HG03108 (cell line): ENCODE data around the gene LRRC27.

Experiments used
- ATAC-seq: cut with Tn5 transposase; IDR thresholded peaks from one replicate; pipeline ENCODE4 v1.9.1; 2021; ENCODE audit warnings: moderate library complexity; ENCODE audit not compliant: unreplicated experiment

The LRRC27 gene

DNA sequence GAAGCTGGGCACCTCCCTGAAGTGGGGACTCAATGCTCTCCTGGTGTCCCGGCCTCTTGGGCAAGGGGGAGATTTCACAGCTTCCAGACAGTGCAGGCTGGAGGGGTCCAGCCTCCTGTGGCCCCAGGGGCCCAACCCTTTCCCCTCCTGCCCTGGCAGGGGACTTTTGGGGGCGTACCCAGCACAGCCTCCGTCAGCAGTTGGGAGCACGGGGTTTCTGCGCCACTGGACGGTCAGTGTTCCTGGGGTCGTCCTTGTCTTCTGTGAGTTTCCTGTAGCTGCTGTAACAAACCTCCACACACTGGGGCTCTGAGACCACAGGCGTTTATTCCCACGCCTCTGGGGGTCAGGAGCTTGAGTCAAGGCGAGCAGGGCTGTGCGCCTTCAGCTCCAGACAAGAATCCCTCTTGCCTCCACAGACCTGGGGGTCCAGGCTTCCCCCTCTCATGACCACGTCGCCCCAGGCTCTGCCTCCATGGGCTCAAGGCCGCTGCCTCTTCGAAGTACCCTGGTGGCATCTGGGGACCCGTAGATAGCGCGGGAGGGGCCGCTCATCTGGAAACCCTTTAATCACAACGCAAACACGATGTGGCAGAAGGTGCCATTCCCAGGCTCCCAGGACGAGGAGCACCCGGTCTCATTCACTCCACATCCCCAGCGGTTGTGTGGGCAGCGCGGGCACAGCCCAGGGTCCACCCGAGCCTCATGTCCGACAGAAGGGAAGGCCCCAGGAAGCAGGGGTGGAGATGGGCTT lies 79.0 kb downstream of the LRRC27 start:
- no peak for ATAC-seq

DNA sequence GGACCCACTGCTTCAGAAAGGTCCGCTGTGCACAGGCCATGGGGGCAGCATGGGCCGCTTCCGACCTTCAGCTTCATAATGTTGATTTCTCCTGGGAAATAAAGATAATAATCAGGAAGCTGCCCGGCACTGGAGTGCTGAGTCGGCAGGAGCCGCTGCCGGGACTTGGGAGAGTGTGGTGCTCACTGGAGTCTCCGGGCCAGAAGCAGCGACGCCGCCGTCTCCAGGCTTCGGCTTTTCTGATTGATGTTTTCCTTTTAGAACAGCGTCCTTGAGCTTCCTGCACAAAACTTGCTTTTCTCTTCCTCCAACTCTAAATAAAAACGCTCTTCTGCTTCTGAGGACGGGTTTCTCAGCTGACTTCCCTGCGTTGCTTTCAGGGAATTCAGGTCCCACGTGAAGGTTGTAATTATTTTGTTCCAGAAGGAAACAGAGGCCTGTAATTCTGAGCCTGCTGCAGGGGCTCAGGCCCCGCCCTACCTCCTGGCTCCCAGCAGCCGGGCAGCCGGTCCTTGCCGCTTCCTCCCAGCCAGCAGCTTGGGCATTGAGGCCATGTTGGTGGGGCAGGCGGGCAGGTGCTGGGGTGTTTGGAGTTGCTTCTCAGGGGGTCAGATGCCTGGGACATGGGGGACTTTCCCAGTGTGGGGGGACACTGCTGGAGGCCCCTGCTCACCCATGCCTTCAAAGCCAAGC lies 79.7 kb downstream of the LRRC27 start:
- no peak for ATAC-seq

- no peak for ATAC-seq
Observed at GRCh38 chr10:132412316-132413192, 80.6 kb downstream of the LRRC27 start.

DNA sequence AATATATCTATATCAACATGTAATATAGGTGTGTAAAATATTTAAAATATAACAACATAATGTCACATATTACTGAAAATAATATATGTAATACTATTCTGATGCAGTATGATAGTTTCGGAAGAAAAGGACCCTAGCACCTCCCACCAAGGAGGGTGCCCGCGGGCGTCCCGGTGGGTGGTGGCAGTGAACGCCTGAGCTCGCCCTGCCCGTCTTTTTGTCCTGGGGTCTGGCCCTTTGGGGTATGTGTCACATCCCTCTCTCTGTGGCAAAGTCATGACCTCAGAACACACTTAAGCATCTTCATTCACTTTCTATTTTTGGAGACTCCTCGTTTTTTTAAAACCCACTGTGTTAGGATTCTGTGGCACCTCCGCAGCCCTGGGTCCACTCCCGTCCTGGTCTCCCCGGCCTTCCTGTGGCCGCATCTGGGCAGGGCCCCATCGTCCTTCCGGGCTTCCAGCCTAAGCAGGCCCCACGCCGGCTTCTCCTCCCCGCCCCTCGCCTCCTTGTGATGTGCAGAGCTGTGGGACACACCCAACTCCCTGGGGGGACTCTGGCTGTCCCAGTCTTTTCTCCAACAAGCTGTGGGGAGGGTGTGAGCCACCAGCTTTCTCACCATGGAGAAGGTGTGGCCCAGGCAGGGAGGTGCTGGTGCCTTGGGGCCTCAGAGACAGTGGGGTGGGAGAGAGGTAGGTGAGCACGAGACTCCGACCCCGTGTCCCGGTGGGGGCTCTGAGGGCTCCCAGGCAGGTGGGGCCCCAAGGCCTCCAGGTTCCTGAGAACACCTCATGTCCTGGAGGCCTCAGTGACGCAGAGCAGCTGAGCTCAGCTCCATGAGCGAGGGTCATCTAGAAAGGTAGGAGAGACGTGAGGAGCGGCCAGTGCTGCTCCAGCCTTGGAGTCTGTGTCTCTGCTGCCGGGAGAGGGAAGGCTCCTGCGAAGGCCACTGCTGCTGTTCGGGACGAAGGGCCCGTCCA lies 81.5 kb downstream of the LRRC27 start:
- ATAC-seq = no peak

DNA sequence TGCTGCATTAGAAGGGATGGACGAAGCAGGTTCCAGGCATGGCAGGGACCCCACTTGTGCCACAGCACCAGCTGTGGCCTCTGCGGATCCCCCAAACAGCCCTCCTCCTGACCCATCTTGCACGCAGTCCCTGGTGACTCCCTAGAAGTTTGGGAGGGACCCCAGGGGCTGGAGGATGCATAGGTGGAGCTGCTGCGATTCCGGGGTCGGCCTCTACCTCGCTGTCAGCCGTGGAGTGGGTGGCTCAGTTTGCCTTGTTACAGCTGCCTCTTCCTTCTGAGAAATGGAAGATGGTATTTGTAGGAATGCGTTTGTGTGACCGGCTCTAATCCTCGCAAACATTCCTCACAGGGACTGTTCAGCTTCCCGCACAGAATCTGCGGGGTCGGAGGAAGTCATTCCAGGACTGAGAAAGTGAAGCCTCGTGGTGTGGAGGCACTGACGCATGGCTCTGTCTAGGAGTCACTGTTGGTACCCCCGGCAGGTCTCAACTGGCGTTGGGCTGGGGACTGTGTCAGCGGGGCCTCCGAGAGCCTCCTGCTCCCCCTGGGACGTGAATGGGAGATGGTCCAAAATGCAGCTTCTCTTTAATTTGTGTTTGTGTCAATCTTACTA lies 82.5 kb downstream of the LRRC27 start:
- no peak for ATAC-seq

GRCh38 chr10:132415255-132415654 lies 83.3 kb downstream of the LRRC27 start:
- no peak for ATAC-seq

GRCh38 chr10:132415956-132416355 lies 84.0 kb downstream of the LRRC27 start:
- no peak for ATAC-seq

DNA sequence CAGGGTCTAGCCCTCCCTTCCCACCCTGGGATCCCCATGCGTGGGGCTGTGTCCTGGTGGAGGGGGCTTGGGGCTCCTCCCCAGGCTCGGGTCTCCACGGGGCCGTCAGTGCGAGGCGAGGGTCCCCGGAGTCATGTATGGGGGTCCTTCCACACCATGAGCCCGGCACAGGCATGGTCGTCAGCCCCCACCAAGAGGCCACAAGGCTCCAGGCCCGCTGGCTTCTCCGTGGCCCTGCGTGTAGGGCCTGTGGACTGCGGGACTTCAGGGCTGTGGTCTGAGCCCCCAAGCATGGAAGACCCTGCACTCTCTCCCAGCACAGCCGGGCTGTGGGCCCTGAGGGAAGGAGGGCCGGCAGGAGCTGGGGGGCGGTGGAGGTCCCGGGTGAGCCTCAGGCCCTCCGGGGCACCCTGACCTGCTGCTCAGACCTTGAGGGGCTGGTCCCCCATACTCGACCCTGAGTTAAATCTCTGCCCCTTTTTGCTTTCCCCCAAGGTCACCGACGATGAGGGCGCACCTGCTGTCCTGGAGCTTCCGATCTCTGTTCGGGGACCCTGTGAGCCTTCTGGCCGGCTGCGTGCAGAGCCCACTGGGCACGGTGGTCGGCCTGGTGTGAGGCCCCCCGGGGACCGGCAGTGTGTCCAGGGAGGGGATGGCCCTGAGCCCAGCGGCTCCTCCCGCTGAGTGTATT lies 84.7 kb downstream of the LRRC27 start:
- ATAC-seq = no peak

DNA sequence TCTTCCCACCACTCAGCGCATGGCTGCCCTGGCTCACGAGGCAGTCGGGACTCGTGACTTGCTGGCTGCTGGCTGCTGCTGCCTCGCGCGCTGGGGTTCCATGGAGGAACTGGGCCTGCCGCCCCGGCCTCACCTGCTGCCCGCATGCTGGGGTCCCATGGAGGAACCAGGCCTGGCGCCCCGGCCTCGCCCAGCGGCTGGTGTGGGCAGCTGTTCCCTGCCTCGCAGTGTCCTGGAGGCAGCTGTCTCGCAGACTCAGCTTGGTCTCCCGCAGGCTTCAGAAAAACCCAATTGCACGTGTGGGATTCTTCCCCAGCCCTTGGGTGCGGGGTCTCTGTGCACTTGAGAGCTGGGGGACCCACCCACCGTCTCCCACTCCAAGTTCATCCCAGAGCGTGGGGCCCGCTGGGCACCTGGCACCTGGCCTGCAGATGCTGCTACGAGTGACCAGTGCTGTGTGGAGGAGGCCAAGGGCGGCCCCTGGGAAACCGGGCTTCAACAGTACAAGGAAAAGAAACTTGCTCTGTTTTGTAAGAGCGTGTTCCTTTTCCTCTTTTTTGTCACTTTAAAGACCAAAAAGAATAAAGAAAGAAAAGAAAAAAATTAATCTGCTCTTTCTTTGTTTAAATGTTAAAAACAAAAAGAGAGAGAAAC lies 85.4 kb downstream of the LRRC27 start:
- ATAC-seq = no peak

GRCh38 chr10:132417957-132418441 lies 86.0 kb downstream of the LRRC27 start:
- no peak for ATAC-seq

GRCh38 chr10:132418527-132419416 lies 86.8 kb downstream of the LRRC27 start:
- no peak for ATAC-seq

- ATAC-seq = no peak
Observed at GRCh38 chr10:132419538-132420468, 87.8 kb downstream of the LRRC27 start.

- ATAC-seq = no peak
Observed at GRCh38 chr10:132420469-132420980, 88.5 kb downstream of the LRRC27 start.

DNA sequence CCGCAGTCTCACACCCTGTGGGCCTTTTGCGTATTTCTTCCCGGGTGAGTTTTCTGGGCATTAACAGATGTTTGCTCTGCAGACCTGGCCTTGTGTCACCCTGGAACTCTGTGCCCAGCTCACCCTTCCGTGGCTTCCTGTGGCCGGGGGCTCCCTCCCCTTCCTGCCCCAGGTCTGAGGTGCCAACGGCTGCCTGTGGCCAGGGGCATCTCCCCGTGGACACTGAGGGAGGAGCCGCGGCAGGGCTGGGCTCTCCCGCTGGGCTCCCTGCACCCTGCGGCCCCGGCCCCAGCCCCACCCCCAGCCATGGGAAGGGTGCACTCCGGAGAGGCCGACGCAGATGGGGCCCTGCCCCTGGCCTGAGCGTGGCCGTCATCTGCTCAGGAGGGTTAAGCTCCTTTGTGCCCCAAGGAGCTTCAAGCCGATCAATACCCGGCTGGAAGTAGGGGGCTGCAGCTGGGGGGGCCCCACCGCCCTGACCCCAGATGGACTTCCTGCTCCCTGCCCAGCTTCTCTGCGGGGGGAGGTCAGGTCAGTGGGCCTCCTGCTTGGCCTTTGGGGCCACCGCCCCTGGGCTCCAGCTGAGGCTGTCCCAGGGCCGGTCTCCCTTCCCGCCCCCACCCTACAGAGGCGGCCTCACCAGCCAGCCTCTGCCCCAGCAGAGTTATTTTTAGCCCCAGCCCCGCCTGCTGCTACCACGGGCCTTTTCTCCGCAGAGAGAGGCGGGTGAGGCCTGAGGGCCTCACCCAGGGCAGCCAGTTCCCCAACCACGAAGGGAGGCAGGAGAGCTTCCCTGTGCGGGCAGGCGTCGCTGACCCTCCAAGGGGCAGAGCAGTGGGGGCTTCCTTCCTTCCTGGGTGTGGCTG lies 89.2 kb downstream of the LRRC27 start:
- ATAC-seq = peak; percentile 46
